GM23338 (cell line): ENCODE data around the gene OR52J3. TPM values are rescaled to one million over a fixed set of nuclear protein-coding genes. Genes with fewer than 3 reads are reported as not detected.

Experiments
- ATAC-seq: fragments of 200-7000 bp; cut with Tn5 transposase; 3 replicates; pipeline ENCODE4 v1.9.1; 2020
- DNase-seq: peaks from one replicate; pipeline ENCODE4 v3.0.0-alpha.2; 2015; ENCODE audit warnings: low spot score
- H2AFZ ChIP-seq: fragments of 200-600 bp; sonication (generic); 2 replicates; pipeline ENCODE4 v1.8.0; 2016; ENCODE audit warnings: antibody characterized with exemption, mild to moderate bottlenecking, moderate library complexity
- H3F3A ChIP-seq: fragments of 200-600 bp; sonication (generic); replicated peaks from 2 replicates; pipeline ENCODE4 v1.8.0; 2017; ENCODE audit warnings: antibody characterized with exemption, mixed run types, low read depth
- H3K27ac ChIP-seq: fragments of 200-600 bp; sonication (generic); 2 replicates; pipeline ENCODE4 v1.6.1; 2016; ENCODE audit warnings: low read depth
- H3K27me3 ChIP-seq: fragments of 200-600 bp; sonication (generic); 2 replicates; pipeline ENCODE4 v1.8.0; 2016; ENCODE audit warnings: mild to moderate bottlenecking, mixed run types, moderate library complexity; ENCODE audit not compliant: insufficient read depth
- H3K36me3 ChIP-seq: fragments of 200-600 bp; sonication (generic); 2 replicates; pipeline ENCODE4 v1.8.0; 2016; ENCODE audit warnings: mild to moderate bottlenecking; ENCODE audit not compliant: insufficient read depth
- H3K4me1 ChIP-seq: fragments of 200-600 bp; sonication (generic); 2 replicates; pipeline ENCODE4 v1.8.0; 2016; ENCODE audit warnings: mild to moderate bottlenecking, moderate library complexity; ENCODE audit not compliant: insufficient read depth
- H3K4me2 ChIP-seq: fragments of 200-600 bp; sonication (generic); 2 replicates; pipeline ENCODE4 v1.7.1; 2017; ENCODE audit warnings: mixed run types
- H3K4me3 ChIP-seq: fragments of 200-600 bp; sonication (generic); 2 replicates; pipeline ENCODE4 v1.6.1; 2016; ENCODE audit warnings: mixed run types
- H3K79me2 ChIP-seq: fragments of 200-600 bp; sonication (generic); replicated peaks from 2 replicates; pipeline ENCODE4 v1.8.0; 2017; ENCODE audit warnings: mild to moderate bottlenecking; ENCODE audit not compliant: insufficient read depth
- H3K9me2 ChIP-seq: fragments of 200-600 bp; sonication (generic); 2 replicates; pipeline ENCODE4 v1.8.0; 2017; ENCODE audit not compliant: insufficient read depth
- H4K20me1 ChIP-seq: fragments of 200-600 bp; sonication (generic); replicated peaks from 2 replicates; pipeline ENCODE4 v1.8.0; 2017; ENCODE audit warnings: mild to moderate bottlenecking; ENCODE audit not compliant: insufficient read depth
- H3K27ac Mint-ChIP-seq: 2 replicates; pipeline ENCODE4 v1.8.0; 2020; ENCODE audit warnings: inconsistent platforms, mild to moderate bottlenecking, moderate library complexity, mixed read lengths
- H3K27me3 Mint-ChIP-seq: 3 replicates; pipeline ENCODE4 v1.8.0; 2022; ENCODE audit warnings: low read depth, mild to moderate bottlenecking, moderate library complexity, mixed read lengths, inconsistent platforms; ENCODE audit not compliant: insufficient read depth, poor library complexity
- H3K36me3 Mint-ChIP-seq: 3 replicates; pipeline ENCODE4 v1.8.0; 2021; ENCODE audit warnings: low read depth, mild to moderate bottlenecking, inconsistent platforms, moderate library complexity, mixed read lengths
- H3K4me1 Mint-ChIP-seq: 3 replicates; pipeline ENCODE4 v1.8.0; 2020; ENCODE audit warnings: mild to moderate bottlenecking, inconsistent platforms, mixed read lengths
- H3K4me3 Mint-ChIP-seq: 3 replicates; pipeline ENCODE4 v1.8.0; 2021; ENCODE audit warnings: moderate library complexity, mild to moderate bottlenecking, inconsistent platforms, mixed read lengths
- H3K9me3 Mint-ChIP-seq: 3 replicates; pipeline ENCODE4 v1.8.0; 2020; ENCODE audit warnings: moderate library complexity, mild to moderate bottlenecking, inconsistent platforms, mixed read lengths
- CREB1 ChIP-seq: fragments of 250-450 bp; sonication (Bioruptor Pico); IDR thresholded peaks from 2 replicates; pipeline ENCODE4 v1.5.0; 2020; ENCODE audit warnings: low read depth, mild to moderate bottlenecking, moderate library complexity
- CTCF ChIP-seq, 2 experiments: fragments of 200-600 bp in 1 of 2; sonication (generic) in 1 of 2; conservative IDR thresholded peaks; 2 replicates each; pipeline versions ENCODE4 v1.5.1 to v1.6.1; 2016 to 2017; ENCODE audit warnings: antibody characterized with exemption in 2 of 2, low read depth in 2 of 2, mild to moderate bottlenecking in 2 of 2, moderate library complexity in 1 of 2
- ETS1 ChIP-seq: IDR thresholded peaks from 2 replicates; pipeline ENCODE4 v1.6.1; 2016; ENCODE audit warnings: antibody characterized with exemption
- JUNB ChIP-seq: IDR thresholded peaks from one replicate; pipeline ENCODE4 v1.6.1; 2016; ENCODE audit warnings: antibody characterized with exemption; ENCODE audit not compliant: unreplicated experiment
- ZNF114 ChIP-seq: fragments of 250-450 bp; sonication (Bioruptor Pico); IDR thresholded peaks from 2 replicates; pipeline ENCODE4 v1.5.0; 2020; ENCODE audit warnings: mild to moderate bottlenecking, moderate library complexity
- ZNF331 ChIP-seq: fragments of 250-450 bp; sonication (Bioruptor Pico); IDR thresholded peaks from 2 replicates; pipeline ENCODE4 v1.5.0; 2020; ENCODE audit warnings: low read depth, mild to moderate bottlenecking, moderate library complexity
- ZNF462 ChIP-seq: fragments of 250-450 bp; sonication (Bioruptor Pico); IDR thresholded peaks from 2 replicates; pipeline ENCODE4 v1.5.0; 2020; ENCODE audit warnings: mild to moderate bottlenecking, moderate library complexity
- polyA plus RNA-seq: library from polyadenylated mRNA; unstranded; fragments of >200 nt; fragmentation: Nextera tagmentation; extraction: Ambion mirVana; gene quantifications from 2 replicates; pipeline ENCODE4 v1.2.1, GENCODE V29; 2016
- total RNA-seq: library from RNA; depleted of rRNA; stranded (reverse); fragments of >200 nt; shearing (Covaris generic); gene quantifications from 2 replicates; pipeline ENCODE4 v1.2.3, GENCODE V29; 2014

The OR52J3 gene
- total and polyA plus RNA-seq, 2 experiments from 2014 or later = not detected

- H3K27me3 Mint-ChIP-seq = no peaks in the 10 kb centered on the region
- no peak for ATAC-seq
- no peaks in the 10 kb centered on the region for H3K36me3 Mint-ChIP-seq
- no peak for TF ChIP-seq ZNF331 (CRISPR knock-in tag)
- TF ChIP-seq CTCF (conservative IDR thresholded peaks at IDR 0.05; ENCODE audit: low read depth in 2 of 2) = no peak
- TF ChIP-seq ETS1 = no peak
- no peak for TF ChIP-seq CREB1 (CRISPR knock-in tag)
- TF ChIP-seq ZNF462 = no peak
- TF ChIP-seq JUNB = no peak
- no peak for TF ChIP-seq ZNF114 (CRISPR knock-in tag)
- no peaks in the 10 kb centered on the region for H3K9me3 Mint-ChIP-seq
- Histone ChIP-seq H3K9me2 (no peaks in the 10 kb centered on the region), H3K4me2 (no peak overlapping the region), H3K27ac (no peak overlapping the region), H4K20me1 (no peaks in the 10 kb centered on the region), H3F3A (no peaks in the 10 kb centered on the region), H3K4me3 (no peak overlapping the region), H3K36me3 (no peaks in the 10 kb centered on the region), H3K79me2 (no peaks in the 10 kb centered on the region), H2AFZ (no peak overlapping the region), H3K27me3 (no peaks in the 10 kb centered on the region), H3K4me1 (no peaks in the 10 kb centered on the region)
- no peak overlapping the region for H3K27ac Mint-ChIP-seq
- no peak for DNase-seq
- H3K4me3 Mint-ChIP-seq = no peak overlapping the region
- peaks cover 7% of the 10 kb centered on the region for H3K4me1 Mint-ChIP-seq
Observed at GRCh38 chr11:5043380-5043779, 2.9 kb upstream of the OR52J3 start.
